Vagina (tissue), 2 donors: Measurements from ENCODE around the gene SCRN1. TPM values are rescaled to one million over a fixed set of nuclear protein-coding genes. Genes with fewer than 3 reads are reported as not detected.

Experiments
- DNase-seq, 2 donors: peaks; one replicate each; pipeline ENCODE4 v3.0.0-alpha.2; 2017; ENCODE audit errors: extremely low spot score in 2 of 2
- H3K27ac ChIP-seq: fragments of 200-600 bp; sonication (generic); one replicate; pipeline ENCODE4 v1.5.1; 2019
- H3K27me3 ChIP-seq: fragments of 200-600 bp; sonication (generic); one replicate; pipeline ENCODE4 v1.5.1; 2019
- H3K36me3 ChIP-seq, 2 donors: fragments of 200-600 bp; sonication (generic); one replicate each; pipeline ENCODE4 v1.5.1; 2017 to 2019
- H3K4me1 ChIP-seq: fragments of 200-600 bp; sonication (generic); one replicate; pipeline ENCODE4 v1.5.1; 2019
- H3K4me3 ChIP-seq, 2 donors: fragments of 200-600 bp; sonication (generic); 1 replicate in 1 of 2; 2 replicates in 1 of 2; pipeline ENCODE4 v1.5.1; 2016 to 2019
- H3K9me3 ChIP-seq: fragments of 200-600 bp; sonication (generic); one replicate; pipeline ENCODE4 v1.5.1; 2019
- POLR2A ChIP-seq, 2 donors: fragments of 450-650 bp; IDR thresholded peaks; one replicate each; pipeline ENCODE4 v1.6.1; 2017; ENCODE audit warnings: antibody characterized with exemption in 2 of 2, mild to moderate bottlenecking in 2 of 2, moderate library complexity in 2 of 2
- POLR2AphosphoS5 ChIP-seq, 2 donors: sonication (generic); formaldehyde crosslinking; IDR thresholded peaks; one replicate each; pipeline ENCODE4 v1.9.0; 2017; ENCODE audit warnings: antibody characterized with exemption in 2 of 2, mild to moderate bottlenecking in 2 of 2, low read depth in 1 of 2; ENCODE audit not compliant: insufficient read depth in 1 of 2
- intact Hi-C: fragments of 100-400 bp; cut with DNase I; formaldehyde crosslinking; loops from one replicate; pipeline ENCODE4 v1.15.1; 2023
- small RNA-seq: library from RNA; depleted of rRNA; stranded (forward); fragments of <200 nt; gene quantifications from one replicate; pipeline ENCODE3, GENCODE V24; 2016
- total RNA-seq: library from RNA; depleted of rRNA; stranded (reverse); fragments of >200 nt; gene quantifications from one replicate; pipeline ENCODE4 v1.2.3, GENCODE V29; 2016
- TF ChIP-seq, protein P1 (sequence below), 3 experiments: fragments of 450-650 bp in 2 of 3; fragments of 200-600 bp in 1 of 3; sonication (generic) in 1 of 3; IDR thresholded peaks; one replicate each; pipeline ENCODE4 v1.5.1; 2017 to 2019; ENCODE audit warnings: antibody characterized with exemption in 3 of 3, mild to moderate bottlenecking in 2 of 3, moderate library complexity in 2 of 3

SCRN1 gene
- total RNA-seq, 1 donor from 2014 or later: 40.8 TPM

DNA sequence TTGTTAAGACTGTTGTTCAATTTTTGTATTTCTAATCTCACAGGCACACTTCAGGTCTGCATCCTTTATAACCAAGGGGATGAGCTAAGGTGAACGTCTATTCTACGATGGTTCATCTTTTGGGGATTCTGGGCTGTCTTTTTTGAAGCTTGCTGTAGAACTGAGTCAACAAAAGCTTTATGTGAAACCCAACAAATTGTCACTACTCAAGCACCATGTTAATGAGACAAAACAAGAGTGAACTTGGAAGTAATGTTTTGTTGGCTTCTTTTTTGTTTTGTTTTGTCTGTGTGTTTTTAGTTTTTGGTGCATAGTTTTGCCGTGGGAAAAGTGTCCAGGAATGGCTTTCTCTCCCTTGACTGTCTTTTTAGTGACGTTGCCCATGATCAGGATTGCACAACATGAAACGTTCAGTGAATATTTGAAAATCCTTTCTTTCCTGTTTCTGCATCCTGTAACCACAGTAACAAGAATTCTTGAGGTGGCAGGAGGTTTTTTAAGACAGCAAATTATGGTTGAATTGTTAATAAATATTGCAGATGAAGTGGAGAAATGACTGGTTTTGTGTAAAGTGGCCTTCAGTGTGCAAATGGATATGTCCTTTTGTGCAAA, 117.7 kb downstream of the SCRN1 start:
- Histone ChIP-seq H3K4me1 (no peaks in the 10 kb centered on the region), H3K9me3 (no peaks in the 10 kb centered on the region), H3K27me3 (no peaks in the 10 kb centered on the region), H3K27ac (no peak overlapping the region), H3K4me3 (no peak overlapping the region), H3K36me3 (no peaks in the 10 kb centered on the region)
- intact Hi-C loops: no loop called here
- no peak for TF ChIP-seq POLR2AphosphoS5 (IDR thresholded peaks at IDR 0.05; ENCODE audit: insufficient read depth in 1 of 2, low read depth in 1 of 2)
- no peak for TF ChIP-seq POLR2A (IDR thresholded peaks at IDR 0.05)
- TF ChIP-seq, protein P1, sequence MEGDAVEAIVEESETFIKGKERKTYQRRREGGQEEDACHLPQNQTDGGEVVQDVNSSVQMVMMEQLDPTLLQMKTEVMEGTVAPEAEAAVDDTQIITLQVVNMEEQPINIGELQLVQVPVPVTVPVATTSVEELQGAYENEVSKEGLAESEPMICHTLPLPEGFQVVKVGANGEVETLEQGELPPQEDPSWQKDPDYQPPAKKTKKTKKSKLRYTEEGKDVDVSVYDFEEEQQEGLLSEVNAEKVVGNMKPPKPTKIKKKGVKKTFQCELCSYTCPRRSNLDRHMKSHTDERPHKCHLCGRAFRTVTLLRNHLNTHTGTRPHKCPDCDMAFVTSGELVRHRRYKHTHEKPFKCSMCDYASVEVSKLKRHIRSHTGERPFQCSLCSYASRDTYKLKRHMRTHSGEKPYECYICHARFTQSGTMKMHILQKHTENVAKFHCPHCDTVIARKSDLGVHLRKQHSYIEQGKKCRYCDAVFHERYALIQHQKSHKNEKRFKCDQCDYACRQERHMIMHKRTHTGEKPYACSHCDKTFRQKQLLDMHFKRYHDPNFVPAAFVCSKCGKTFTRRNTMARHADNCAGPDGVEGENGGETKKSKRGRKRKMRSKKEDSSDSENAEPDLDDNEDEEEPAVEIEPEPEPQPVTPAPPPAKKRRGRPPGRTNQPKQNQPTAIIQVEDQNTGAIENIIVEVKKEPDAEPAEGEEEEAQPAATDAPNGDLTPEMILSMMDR (IDR thresholded peaks at IDR 0.05): no peak
- no peak for DNase-seq

Small RNA genes lying within 50 kb of the gene (small RNA-seq; reads per million reads assigned to genes)
- gene RF01210: not detected

Other genes starting within 250 kb of the SCRN1 start
- 0.25 TPM for gene WIPF3, start 183.3 kb downstream of the SCRN1 start, total RNA-seq
- 4.4 TPM for gene FKBP14, start 36.9 kb upstream of the SCRN1 start, total RNA-seq
- 12.3 TPM for gene PLEKHA8, start 38.6 kb upstream of the SCRN1 start, total RNA-seq
- gene MTURN, start 145.2 kb upstream of the SCRN1 start, total RNA-seq: 44.2 TPM